ENCODE data around the gene FDX2.
"Not testable (repeated sequence)": the region's sequence is repeated elsewhere in the genome, so short reads cannot be mapped to it uniquely, and the experiment has no call there.

The FDX2 gene

DNA sequence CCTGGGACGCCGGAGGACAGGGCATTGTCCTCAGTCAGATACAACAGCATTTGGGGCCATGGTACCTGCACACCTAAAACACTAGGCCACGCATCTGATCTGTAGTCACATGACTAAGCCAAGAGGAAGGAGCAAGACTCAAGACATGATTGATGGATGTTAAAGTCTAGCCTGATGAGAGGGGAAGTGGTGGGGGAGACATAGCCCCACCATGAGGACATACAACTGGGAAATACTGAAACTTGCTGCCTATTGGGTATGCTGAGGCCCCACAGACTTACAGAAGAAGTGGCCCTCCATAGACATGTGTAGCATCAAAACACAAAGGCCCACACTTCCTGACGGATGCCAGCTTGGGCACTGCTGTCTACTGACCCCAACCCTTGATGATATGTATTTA, 30.4 kb downstream of the FDX2 start:
- no peaks in the 10 kb centered on the region for H3K27me3 ChIP-seq (replicated peaks; ENCODE audit: control insufficient read depth, insufficient read depth, low read length)
- H3K36me3 ChIP-seq (ENCODE audit: control insufficient read depth, insufficient read depth, low read length): peaks cover 23% of the 10 kb centered on the region
- H3K4me3 ChIP-seq (replicated peaks; ENCODE audit: low read depth, low read length): no peak overlapping the region
- TF ChIP-seq, protein P1, sequence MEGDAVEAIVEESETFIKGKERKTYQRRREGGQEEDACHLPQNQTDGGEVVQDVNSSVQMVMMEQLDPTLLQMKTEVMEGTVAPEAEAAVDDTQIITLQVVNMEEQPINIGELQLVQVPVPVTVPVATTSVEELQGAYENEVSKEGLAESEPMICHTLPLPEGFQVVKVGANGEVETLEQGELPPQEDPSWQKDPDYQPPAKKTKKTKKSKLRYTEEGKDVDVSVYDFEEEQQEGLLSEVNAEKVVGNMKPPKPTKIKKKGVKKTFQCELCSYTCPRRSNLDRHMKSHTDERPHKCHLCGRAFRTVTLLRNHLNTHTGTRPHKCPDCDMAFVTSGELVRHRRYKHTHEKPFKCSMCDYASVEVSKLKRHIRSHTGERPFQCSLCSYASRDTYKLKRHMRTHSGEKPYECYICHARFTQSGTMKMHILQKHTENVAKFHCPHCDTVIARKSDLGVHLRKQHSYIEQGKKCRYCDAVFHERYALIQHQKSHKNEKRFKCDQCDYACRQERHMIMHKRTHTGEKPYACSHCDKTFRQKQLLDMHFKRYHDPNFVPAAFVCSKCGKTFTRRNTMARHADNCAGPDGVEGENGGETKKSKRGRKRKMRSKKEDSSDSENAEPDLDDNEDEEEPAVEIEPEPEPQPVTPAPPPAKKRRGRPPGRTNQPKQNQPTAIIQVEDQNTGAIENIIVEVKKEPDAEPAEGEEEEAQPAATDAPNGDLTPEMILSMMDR (IDR thresholded peaks at IDR 0.05; ENCODE audit: insufficient read depth, low read length, poor library complexity, severe bottlenecking): no peak
- no peak for DNase-seq (ENCODE audit: extremely low read depth, insufficient read length)

DNA sequence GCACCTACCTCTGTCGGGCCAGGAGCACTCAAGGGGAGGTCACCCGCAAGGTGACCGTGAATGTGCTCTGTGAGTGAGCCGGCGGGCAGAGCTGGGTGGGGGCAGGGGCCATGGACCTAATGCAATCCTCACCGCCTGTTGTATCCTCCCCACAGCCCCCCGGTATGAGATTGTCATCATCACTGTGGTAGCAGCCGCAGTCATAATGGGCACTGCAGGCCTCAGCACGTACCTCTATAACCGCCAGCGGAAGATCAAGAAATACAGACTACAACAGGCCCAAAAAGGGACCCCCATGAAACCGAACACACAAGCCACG, 30.9 kb downstream of the FDX2 start:
- TF ChIP-seq, protein P1 (IDR thresholded peaks at IDR 0.05; ENCODE audit: insufficient read depth, low read length, poor library complexity, severe bottlenecking): no peak
- H3K4me3 ChIP-seq (replicated peaks; ENCODE audit: low read depth, low read length): no peak overlapping the region

DNA sequence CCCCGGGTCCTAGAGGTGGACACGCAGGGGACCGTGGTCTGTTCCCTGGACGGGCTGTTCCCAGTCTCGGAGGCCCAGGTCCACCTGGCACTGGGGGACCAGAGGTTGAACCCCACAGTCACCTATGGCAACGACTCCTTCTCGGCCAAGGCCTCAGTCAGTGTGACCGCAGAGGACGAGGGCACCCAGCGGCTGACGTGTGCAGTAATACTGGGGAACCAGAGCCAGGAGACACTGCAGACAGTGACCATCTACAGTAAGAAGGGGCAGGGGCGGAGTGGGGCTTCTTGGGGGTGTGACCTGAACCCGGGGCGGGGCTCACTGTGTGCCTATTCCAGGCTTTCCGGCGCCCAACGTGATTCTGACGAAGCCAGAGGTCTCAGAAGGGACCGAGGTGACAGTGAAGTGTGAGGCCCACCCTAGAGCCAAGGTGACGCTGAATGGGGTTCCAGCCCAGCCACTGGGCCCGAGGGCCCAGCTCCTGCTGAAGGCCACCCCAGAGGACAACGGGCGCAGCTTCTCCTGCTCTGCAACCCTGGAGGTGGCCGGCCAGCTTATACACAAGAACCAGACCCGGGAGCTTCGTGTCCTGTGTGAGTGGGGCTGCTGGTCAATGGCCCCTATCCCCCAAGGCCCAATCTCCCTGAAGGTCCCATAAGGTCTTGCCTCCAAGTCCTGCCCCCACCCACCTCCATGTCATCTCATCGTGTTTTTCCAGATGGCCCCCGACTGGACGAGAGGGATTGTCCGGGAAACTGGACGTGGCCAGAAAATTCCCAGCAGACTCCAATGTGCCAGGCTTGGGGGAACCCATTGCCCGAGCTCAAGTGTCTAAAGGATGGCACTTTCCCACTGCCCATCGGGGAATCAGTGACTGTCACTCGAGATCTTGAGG, 31.5 kb downstream of the FDX2 start:
- H3K36me3 ChIP-seq (ENCODE audit: control insufficient read depth, insufficient read depth, low read length): peaks cover 26% of the 10 kb centered on the region
- TF ChIP-seq, protein P1 (IDR thresholded peaks at IDR 0.05; ENCODE audit: insufficient read depth, low read length, poor library complexity, severe bottlenecking): no peak
- no peak for DNase-seq (ENCODE audit: extremely low read depth, insufficient read length)
- H3K27me3 ChIP-seq (replicated peaks; ENCODE audit: control insufficient read depth, insufficient read depth, low read length): no peaks in the 10 kb centered on the region
- H3K4me3 ChIP-seq (replicated peaks; ENCODE audit: low read depth, low read length): no peak overlapping the region

More for the DNA sequence above, 30.9 kb downstream of the FDX2 start:
- no peaks in the 10 kb centered on the region for H3K27me3 ChIP-seq (replicated peaks; ENCODE audit: control insufficient read depth, insufficient read depth, low read length)
- peaks cover 24% of the 10 kb centered on the region for H3K36me3 ChIP-seq (ENCODE audit: control insufficient read depth, insufficient read depth, low read length)
- no peak for DNase-seq (ENCODE audit: extremely low read depth, insufficient read length)

DNA sequence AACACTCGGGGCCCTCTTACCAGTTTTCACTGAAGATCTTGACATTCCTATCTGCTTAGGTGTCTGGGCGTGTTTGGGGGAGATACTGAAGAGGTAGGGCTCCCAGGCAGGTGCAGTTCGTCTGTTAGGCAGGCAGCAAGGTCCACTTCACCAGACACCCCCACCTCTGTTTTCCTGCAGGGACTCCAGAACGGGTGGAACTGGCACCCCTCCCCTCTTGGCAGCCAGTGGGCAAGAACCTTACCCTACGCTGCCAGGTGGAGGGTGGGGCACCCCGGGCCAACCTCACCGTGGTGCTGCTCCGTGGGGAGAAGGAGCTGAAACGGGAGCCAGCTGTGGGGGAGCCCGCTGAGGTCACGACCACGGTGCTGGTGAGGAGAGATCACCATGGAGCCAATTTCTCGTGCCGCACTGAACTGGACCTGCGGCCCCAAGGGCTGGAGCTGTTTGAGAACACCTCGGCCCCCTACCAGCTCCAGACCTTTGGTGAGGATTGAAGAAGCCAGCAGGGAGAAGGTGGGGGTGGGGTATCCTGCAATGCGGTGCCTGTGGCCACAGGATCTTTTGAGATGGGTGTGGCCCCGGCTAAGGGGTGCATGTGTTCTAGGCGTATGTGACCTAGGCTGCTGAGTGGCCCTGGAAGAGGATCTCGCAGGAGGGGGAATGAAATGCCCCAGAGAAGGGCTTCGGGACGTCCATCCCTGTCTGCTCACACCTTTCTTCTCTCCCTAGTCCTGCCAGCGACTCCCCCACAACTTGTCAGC, 32.3 kb downstream of the FDX2 start:
- no peak overlapping the region for H3K4me3 ChIP-seq (replicated peaks; ENCODE audit: low read depth, low read length)
- DNase-seq (ENCODE audit: extremely low read depth, insufficient read length): no peak
- peaks cover 31% of the 10 kb centered on the region for H3K36me3 ChIP-seq (ENCODE audit: control insufficient read depth, insufficient read depth, low read length)
- H3K27me3 ChIP-seq (replicated peaks; ENCODE audit: control insufficient read depth, insufficient read depth, low read length): no peaks in the 10 kb centered on the region
- TF ChIP-seq, protein P1 (IDR thresholded peaks at IDR 0.05; ENCODE audit: insufficient read depth, low read length, poor library complexity, severe bottlenecking): no peak

DNA sequence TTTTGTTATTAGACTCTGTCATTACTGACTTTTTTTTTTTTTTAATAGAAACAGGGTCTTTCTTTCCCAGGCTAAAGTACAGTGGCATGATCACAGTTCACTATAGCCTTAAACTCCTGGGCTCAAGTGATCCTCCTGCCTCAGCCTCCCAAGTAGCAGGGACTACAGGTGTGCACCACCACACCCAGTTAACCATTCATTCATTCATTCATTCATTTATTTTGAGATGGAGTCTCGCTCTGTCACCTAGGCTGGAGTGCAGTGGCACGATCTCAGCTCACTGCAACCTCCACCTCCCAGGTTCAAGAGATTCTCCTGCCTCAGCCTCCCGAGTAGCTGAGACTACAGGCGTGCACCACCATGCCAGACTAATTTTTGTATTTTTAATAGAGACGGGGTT, 33.8 kb downstream of the FDX2 start:
- H3K4me3 ChIP-seq (replicated peaks; ENCODE audit: low read depth, low read length); DNase-seq (ENCODE audit: extremely low read depth, insufficient read length); H3K27me3 ChIP-seq (replicated peaks; ENCODE audit: control insufficient read depth, insufficient read depth, low read length): not testable (repeated sequence)
- peaks cover 38% of the 10 kb centered on the region for H3K36me3 ChIP-seq (ENCODE audit: control insufficient read depth, insufficient read depth, low read length)

DNA sequence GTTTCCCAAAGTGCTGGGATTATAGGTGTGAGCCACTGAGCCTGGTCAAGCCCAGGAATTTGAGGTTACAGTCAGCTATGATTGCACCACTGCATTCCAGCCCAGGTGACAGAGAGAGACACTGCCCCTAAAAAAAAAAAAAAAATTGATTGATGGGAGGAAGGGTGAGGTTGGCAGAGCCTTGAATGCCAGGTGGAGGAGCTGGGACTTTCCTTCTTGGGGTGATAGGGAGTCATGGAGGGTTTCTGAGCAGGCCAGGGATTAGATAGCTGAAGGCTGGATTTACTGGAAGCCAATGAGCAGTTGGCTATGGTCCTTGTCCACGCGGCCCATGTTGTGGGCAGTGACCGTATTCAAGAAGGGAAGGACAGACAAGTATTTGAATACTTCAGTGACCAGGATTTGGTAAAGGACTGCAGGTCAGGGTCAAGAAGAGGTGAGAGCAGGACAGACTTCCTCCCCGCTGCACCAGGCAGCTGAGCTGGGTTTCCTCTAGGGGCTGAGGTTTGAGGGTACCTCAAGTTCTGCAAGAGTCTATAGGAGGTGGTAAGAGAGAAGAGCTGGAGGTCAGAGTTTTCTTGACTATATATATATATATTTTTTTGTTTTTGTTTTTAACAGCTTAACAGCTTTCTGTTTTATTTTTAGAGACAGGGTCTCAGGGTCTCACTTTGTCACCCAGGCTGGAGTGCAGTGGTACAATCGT, 35.9 kb downstream of the FDX2 start:
- TF ChIP-seq, protein P1 (IDR thresholded peaks at IDR 0.05; ENCODE audit: insufficient read depth, low read length, poor library complexity, severe bottlenecking): no peak
- DNase-seq (ENCODE audit: extremely low read depth, insufficient read length): no peak
- Histone ChIP-seq H3K36me3 (ENCODE audit: control insufficient read depth, insufficient read depth, low read length) (peaks cover 37% of the 10 kb centered on the region), H3K27me3 (replicated peaks; ENCODE audit: control insufficient read depth, insufficient read depth, low read length) (no peaks in the 10 kb centered on the region), H3K4me3 (replicated peaks; ENCODE audit: low read depth, low read length) (no peak overlapping the region)

All from GM06990 (cell line).